Neuronal stem cell (in vitro differentiated cells): Measurements from ENCODE around the gene PARD3B.

ENCODE experiments used
- DNase-seq: peaks from one replicate; pipeline ENCODE4 v3.0.0-alpha.2; 2013; ENCODE audit warnings: low spot score
- H2AFZ ChIP-seq: one replicate; pipeline ENCODE4 v1.6.1; 2013; ENCODE audit warnings: mild to moderate bottlenecking, low read length, inconsistent platforms
- H2AK5ac ChIP-seq: 2 replicates; pipeline ENCODE4 v1.6.1; 2013; ENCODE audit warnings: low read depth, mild to moderate bottlenecking, inconsistent platforms, low read length, moderate library complexity, mixed read lengths
- H2BK120ac ChIP-seq: 2 replicates; pipeline ENCODE4 v1.6.1; 2013; ENCODE audit warnings: low read depth, mild to moderate bottlenecking, inconsistent platforms, low read length, moderate library complexity, mixed read lengths
- H2BK12ac ChIP-seq: one replicate; pipeline ENCODE4 v1.6.1; 2013; ENCODE audit warnings: low read length, inconsistent platforms
- H2BK15ac ChIP-seq: 2 replicates; pipeline ENCODE4 v1.6.1; 2013; ENCODE audit warnings: mild to moderate bottlenecking, low read length, inconsistent platforms, mixed read lengths
- H2BK5ac ChIP-seq: one replicate; pipeline ENCODE4 v1.6.1; 2013; ENCODE audit warnings: inconsistent platforms, mild to moderate bottlenecking, low read length, moderate library complexity
- H3K14ac ChIP-seq: one replicate; pipeline ENCODE4 v1.6.1; 2013; ENCODE audit warnings: low read length, inconsistent platforms
- H3K18ac ChIP-seq: 2 replicates; pipeline ENCODE4 v1.6.1; 2013; ENCODE audit warnings: low read length, inconsistent platforms
- H3K23ac ChIP-seq: 2 replicates; pipeline ENCODE4 v1.6.1; 2013; ENCODE audit warnings: low read depth, mild to moderate bottlenecking, mixed read lengths, low read length, inconsistent platforms; ENCODE audit not compliant: poor library complexity
- H3K27ac ChIP-seq: replicated peaks from 3 replicates; pipeline ENCODE4 v1.5.1; 2013; ENCODE audit warnings: low read length, inconsistent platforms
- H3K27me3 ChIP-seq, 3 experiments: 2 replicates each; pipeline ENCODE4 v1.6.1; 2013; ENCODE audit warnings: low read length in 3 of 3, mild to moderate bottlenecking in 2 of 3, inconsistent platforms in 1 of 3, low read depth in 1 of 3, mixed read lengths in 1 of 3, moderate library complexity in 1 of 3; ENCODE audit not compliant: control insufficient read depth in 3 of 3, insufficient read depth in 3 of 3
- H3K36me3 ChIP-seq, 2 donors: replicated peaks in 1 of 2; 2 replicates each; pipeline ENCODE4 v1.6.1; 2013; ENCODE audit warnings: low read length in 2 of 2; ENCODE audit not compliant: control insufficient read depth in 2 of 2, insufficient read depth in 2 of 2
- H3K4ac ChIP-seq: 2 replicates; pipeline ENCODE4 v1.6.1; 2013; ENCODE audit warnings: inconsistent platforms, mild to moderate bottlenecking, low read length, moderate library complexity
- H3K4me1 ChIP-seq, 2 donors: 1 replicate in 1 of 2; 2 replicates in 1 of 2; pipeline ENCODE4 v1.6.1; 2013; ENCODE audit warnings: low read length in 2 of 2, low read depth in 1 of 2; ENCODE audit not compliant: control insufficient read depth in 2 of 2, insufficient read depth in 1 of 2
- H3K4me2 ChIP-seq: one replicate; pipeline ENCODE4 v1.6.1; 2013; ENCODE audit warnings: mild to moderate bottlenecking, low read length, inconsistent platforms; ENCODE audit not compliant: insufficient read depth, poor library complexity, severe bottlenecking
- H3K4me3 ChIP-seq, 2 donors: 2 replicates each; pipeline ENCODE4 v1.5.1; 2013; ENCODE audit warnings: low read length in 2 of 2, mild to moderate bottlenecking in 2 of 2, inconsistent platforms in 1 of 2, moderate library complexity in 1 of 2
- H3K79me1 ChIP-seq: one replicate; pipeline ENCODE4 v1.6.1; 2013; ENCODE audit warnings: low read depth, mild to moderate bottlenecking, inconsistent platforms, low read length, moderate library complexity
- H3K9ac ChIP-seq: one replicate; pipeline ENCODE4 v1.6.1; 2013; ENCODE audit warnings: mild to moderate bottlenecking, low read depth, low read length, inconsistent platforms; ENCODE audit not compliant: poor library complexity
- H3K9me3 ChIP-seq, 2 donors: replicated peaks in 1 of 2; 2 replicates each; pipeline versions ENCODE3 to v1.6.1; 2013; ENCODE audit warnings: low read length in 2 of 2, mild to moderate bottlenecking in 2 of 2, inconsistent platforms in 1 of 2, low read depth in 1 of 2, mixed read lengths in 1 of 2, moderate library complexity in 1 of 2; ENCODE audit not compliant: control insufficient read depth in 2 of 2, insufficient read depth in 1 of 2
- H4K8ac ChIP-seq: one replicate; pipeline ENCODE4 v1.6.1; 2013; ENCODE audit warnings: low read depth, mild to moderate bottlenecking, inconsistent platforms, low read length, moderate library complexity
- H4K91ac ChIP-seq: one replicate; pipeline ENCODE4 v1.6.1; 2013; ENCODE audit warnings: low read length, low read depth, mild to moderate bottlenecking, inconsistent platforms; ENCODE audit not compliant: poor library complexity
- WGBS, 2 donors: extraction: QIAGEN DNeasy Blood & Tissue Kit; methylation state at CpG; one replicate each; pipeline ENCODE4 v1.1.7; 2013; ENCODE audit warnings: missing lambda C conversion rate in 2 of 2, mixed read lengths in 1 of 2; ENCODE audit not compliant: insufficient read length in 2 of 2, insufficient replicate concordance in 1 of 2; ENCODE audit errors: extremely low coverage in 2 of 2; 5-methylcytosine and 5-hydroxymethylcytosine counted together

Gene PARD3B

DNA sequence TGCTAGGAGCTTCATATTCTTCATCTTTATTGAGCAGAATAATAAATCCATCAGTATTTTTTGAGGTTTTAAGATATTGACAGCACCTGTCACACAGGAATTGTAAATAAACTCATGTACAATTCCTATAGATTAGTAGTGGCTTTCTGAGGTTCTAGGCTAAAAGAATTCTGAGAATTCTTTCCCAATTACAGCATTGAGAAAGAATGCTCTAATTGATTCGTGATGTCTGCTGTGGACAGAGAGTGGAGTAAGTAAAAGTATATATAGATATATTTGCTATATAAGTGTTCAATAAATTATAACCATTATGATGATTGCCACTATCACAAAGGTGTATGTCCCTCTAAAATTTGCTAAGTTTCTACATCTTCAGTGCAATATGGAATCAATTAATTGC, 950.5 kb downstream of the PARD3B start:
- H3K9me3 ChIP-seq, result peaks cover 3 to 4% of the 10 kb centered on the region in 2 donors
- no peak overlapping the region for H2BK120ac ChIP-seq
- no peak overlapping the region for H2BK12ac ChIP-seq
- H3K9ac ChIP-seq, result no peak overlapping the region
- no peak overlapping the region for H3K23ac ChIP-seq
- WGBS, 2 donors, result no CpG with 5 or more reads among the region's 1 CpG
- H3K4me1 ChIP-seq, result peaks cover 5 to 20% of the 10 kb centered on the region in 2 donors
- H3K79me1 ChIP-seq, result no peaks in the 10 kb centered on the region
- H3K27me3 ChIP-seq, result no peaks in the 10 kb centered on the region
- no peak overlapping the region for H2AFZ ChIP-seq
- no peak overlapping the region for H2BK15ac ChIP-seq
- H3K14ac ChIP-seq, result no peak overlapping the region
- no peak overlapping the region for H3K4ac ChIP-seq
- H3K18ac ChIP-seq, result no peak overlapping the region
- no peak for DNase-seq
- no peak overlapping the region for H3K27ac ChIP-seq
- no peak overlapping the region for H3K4me2 ChIP-seq
- H4K8ac ChIP-seq, result no peak overlapping the region
- no peak overlapping the region for H2AK5ac ChIP-seq
- no peak overlapping the region for H3K4me3 ChIP-seq
- H3K36me3 ChIP-seq, result peaks cover 0 to 3% of the 10 kb centered on the region in 2 donors
- no peak overlapping the region for H2BK5ac ChIP-seq
- H4K91ac ChIP-seq, result no peak overlapping the region

GRCh38 chr2:205496370-205496769, 951.1 kb downstream of the PARD3B start:
- Histone ChIP-seq H2BK15ac (no peak overlapping the region), H4K91ac (no peak overlapping the region), H3K79me1 (no peaks in the 10 kb centered on the region), H2AK5ac (no peak overlapping the region), H3K4me2 (no peak overlapping the region), H2BK12ac (no peak overlapping the region), H3K27ac (no peak overlapping the region), H4K8ac (no peak overlapping the region), H2BK5ac (no peak overlapping the region), H2AFZ (no peak overlapping the region), H3K9me3 (peaks cover 3 to 4% of the 10 kb centered on the region in 2 donors), H3K4ac (no peak overlapping the region), H3K27me3 (no peaks in the 10 kb centered on the region), H3K14ac (no peak overlapping the region), H3K18ac (no peak overlapping the region), H3K23ac (no peak overlapping the region), H3K4me1 (peaks cover 5 to 20% of the 10 kb centered on the region in 2 donors), H3K4me3 (no peak overlapping the region), H3K36me3 (peaks cover 0 to 3% of the 10 kb centered on the region in 2 donors), H3K9ac (no peak overlapping the region), H2BK120ac (no peak overlapping the region)
- DNase-seq, result no peak
- no CpG with 5 or more reads among the region's 1 CpG for WGBS, 2 donors

DNA sequence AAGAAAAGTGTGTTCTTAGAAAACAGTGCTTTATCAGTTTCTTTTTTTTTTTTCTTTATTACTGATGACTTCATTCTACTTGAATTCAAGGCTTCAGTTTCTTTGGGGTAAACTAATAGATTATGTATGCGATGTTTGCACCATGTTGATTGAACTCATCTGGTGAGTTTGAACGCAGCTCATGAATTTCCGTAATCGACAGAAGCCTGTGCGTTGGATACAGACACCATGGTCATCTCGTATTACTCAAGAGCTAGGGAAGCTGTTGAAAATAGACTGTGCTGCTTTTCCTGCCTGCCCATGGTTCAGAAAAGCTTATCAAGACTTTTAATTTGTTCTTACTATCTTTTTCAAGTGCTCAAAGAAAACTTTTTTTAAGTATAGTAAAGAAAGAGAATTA, 951.5 kb downstream of the PARD3B start:
- H3K9me3 ChIP-seq, result peaks cover 0 to 4% of the 10 kb centered on the region in 2 donors
- no peak overlapping the region for H4K91ac ChIP-seq
- no peak overlapping the region for H2AK5ac ChIP-seq
- no peak overlapping the region for H3K18ac ChIP-seq
- H2BK12ac ChIP-seq, result no peak overlapping the region
- H2BK120ac ChIP-seq, result no peak overlapping the region
- no CpG with 5 or more reads among the region's 6 CpGs for WGBS, 2 donors
- H2AFZ ChIP-seq, result no peak overlapping the region
- H3K14ac ChIP-seq, result no peak overlapping the region
- H4K8ac ChIP-seq, result no peak overlapping the region
- H2BK5ac ChIP-seq, result no peak overlapping the region
- H3K4me3 ChIP-seq, result no peak overlapping the region
- no peak overlapping the region for H3K9ac ChIP-seq
- no peaks in the 10 kb centered on the region for H3K79me1 ChIP-seq
- DNase-seq, result no peak
- H2BK15ac ChIP-seq, result no peak overlapping the region
- no peak overlapping the region for H3K27ac ChIP-seq
- no peak overlapping the region for H3K23ac ChIP-seq
- no peak overlapping the region for H3K4ac ChIP-seq
- no peaks in the 10 kb centered on the region for H3K27me3 ChIP-seq
- peaks cover 0 to 3% of the 10 kb centered on the region in 2 donors for H3K36me3 ChIP-seq
- H3K4me1 ChIP-seq, result peaks cover 4 to 20% of the 10 kb centered on the region in 2 donors
- no peak overlapping the region for H3K4me2 ChIP-seq

DNA sequence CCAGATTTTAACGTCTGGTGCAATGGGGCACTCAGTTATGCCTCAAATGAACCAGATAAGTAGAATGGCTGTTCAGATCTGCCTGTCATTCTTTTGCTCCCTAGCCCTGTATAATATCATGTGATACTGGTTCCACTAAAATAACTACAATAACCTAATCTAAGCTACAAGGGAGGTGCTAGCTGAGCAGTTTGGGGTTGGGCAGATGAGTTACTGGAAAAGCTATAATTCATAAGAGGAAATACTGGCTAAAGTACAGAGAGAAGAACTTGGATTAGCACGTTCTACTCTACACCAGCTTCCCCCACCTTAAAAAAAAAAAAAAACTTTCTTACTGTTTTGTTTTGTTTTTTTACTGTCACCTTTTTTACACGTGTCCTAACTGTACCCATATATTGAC, 953.7 kb downstream of the PARD3B start:
- H3K79me1 ChIP-seq, result no peaks in the 10 kb centered on the region
- no peak overlapping the region for H3K4ac ChIP-seq
- H2AK5ac ChIP-seq, result no peak overlapping the region
- H4K91ac ChIP-seq, result no peak overlapping the region
- H2BK120ac ChIP-seq, result no peak overlapping the region
- WGBS, 2 donors, result no CpG with 5 or more reads among the region's 3 CpGs
- DNase-seq, result no peak
- H3K23ac ChIP-seq, result no peak overlapping the region
- H3K4me2 ChIP-seq, result no peak overlapping the region
- no peak overlapping the region for H2BK15ac ChIP-seq
- no peak overlapping the region for H3K27ac ChIP-seq
- no peak overlapping the region for H3K4me3 ChIP-seq
- no peak overlapping the region for H4K8ac ChIP-seq
- H3K18ac ChIP-seq, result no peak overlapping the region
- H2BK12ac ChIP-seq, result no peak overlapping the region
- H3K14ac ChIP-seq, result no peak overlapping the region
- peaks cover 3 to 20% of the 10 kb centered on the region in 2 donors for H3K4me1 ChIP-seq
- peaks cover 0 to 4% of the 10 kb centered on the region in 2 donors for H3K9me3 ChIP-seq
- H2BK5ac ChIP-seq, result no peak overlapping the region
- peaks cover 0 to 3% of the 10 kb centered on the region in 2 donors for H3K36me3 ChIP-seq
- no peak overlapping the region for H3K9ac ChIP-seq
- no peak overlapping the region for H2AFZ ChIP-seq
- H3K27me3 ChIP-seq, result no peaks in the 10 kb centered on the region
